ENCODE data around the gene ELMO3.

Gene ELMO3

GRCh38 chr16:67226804-67227566 is 28.1 kb downstream of the ELMO3 start, which contains the start of gene TMEM208 (continued):
- no peak for TF ChIP-seq ZNF280D (tag by site-specific recombination; IDR thresholded peaks at IDR 0.05)
- no peak for TF ChIP-seq ZNF48 (tag by site-specific recombination; IDR thresholded peaks at IDR 0.05)
- TF ChIP-seq SP7 (tag by site-specific recombination; IDR thresholded peaks at IDR 0.05), result peak; percentile 72
- no peak for TF ChIP-seq ZNF394 (tag by site-specific recombination; IDR thresholded peaks at IDR 0.05; ENCODE audit: borderline replicate concordance)
- TF ChIP-seq PRDM1 (tag by site-specific recombination; IDR thresholded peaks at IDR 0.05), result no peak
- no peak for TF ChIP-seq ZNF280C (tag by site-specific recombination; IDR thresholded peaks at IDR 0.05)
- no peak for TF ChIP-seq ZNF184 (tag by site-specific recombination; IDR thresholded peaks at IDR 0.05)
- peak; percentile 97 for TF ChIP-seq ZBTB17 (tag by site-specific recombination; IDR thresholded peaks at IDR 0.05)
- TF ChIP-seq ZNF132 (tag by site-specific recombination; IDR thresholded peaks at IDR 0.05; ENCODE audit: borderline replicate concordance), result no peak
- peak; percentile 56; the same call in 1 of the 2 replicates for TF ChIP-seq ZNF561 (tag by site-specific recombination; IDR thresholded peaks at IDR 0.05; ENCODE audit: borderline replicate concordance)
- no peak for TF ChIP-seq ZNF707 (tag by site-specific recombination; IDR thresholded peaks at IDR 0.05)
- TF ChIP-seq GLIS1 (tag by site-specific recombination; IDR thresholded peaks at IDR 0.05), result no peak
- no peak for TF ChIP-seq ATF2 (tag by site-specific recombination; IDR thresholded peaks at IDR 0.05; ENCODE audit: low read depth)
- peak; percentile 99 for TF ChIP-seq ZXDB (tag by site-specific recombination; IDR thresholded peaks at IDR 0.05)
- TF ChIP-seq YY2 (tag by site-specific recombination; IDR thresholded peaks at IDR 0.05), result peak; percentile 96
- TF ChIP-seq ZNF555 (tag by site-specific recombination; conservative IDR thresholded peaks at IDR 0.05), result no peak
- TF ChIP-seq KLF9 (tag by site-specific recombination; IDR thresholded peaks at IDR 0.05; ENCODE audit: low read depth), result peak; percentile 88
- TF ChIP-seq ZSCAN23 (tag by site-specific recombination; IDR thresholded peaks at IDR 0.05), result no peak
- no peak; the same call in 1 of the 2 replicates for TF ChIP-seq KLF10 (tag by site-specific recombination; IDR thresholded peaks at IDR 0.05)
- no peak for TF ChIP-seq ZNF596 (tag by site-specific recombination; IDR thresholded peaks at IDR 0.05)
- TF ChIP-seq FEZF1 (tag by site-specific recombination; IDR thresholded peaks at IDR 0.05), result no peak
- TF ChIP-seq ZNF776 (tag by site-specific recombination; IDR thresholded peaks at IDR 0.05; ENCODE audit: borderline replicate concordance), result peak; percentile 100
- no peak for TF ChIP-seq ZNF26 (tag by site-specific recombination; IDR thresholded peaks at IDR 0.05)
- no peak for TF ChIP-seq REPIN1 (tag by site-specific recombination; IDR thresholded peaks at IDR 0.05; ENCODE audit: low read depth)
- no peak for TF ChIP-seq ZNF510 (tag by site-specific recombination; IDR thresholded peaks at IDR 0.05; ENCODE audit: insufficient replicate concordance)
- peak; percentile 81; the same call in 1 of the 2 replicates for TF ChIP-seq ZBTB21 (tag by site-specific recombination; IDR thresholded peaks at IDR 0.05)
- TF ChIP-seq SALL2 (tag by site-specific recombination; IDR thresholded peaks at IDR 0.05; ENCODE audit: borderline replicate concordance), result no peak
- TF ChIP-seq ZNF404 (tag by site-specific recombination; IDR thresholded peaks at IDR 0.05), result no peak
- TF ChIP-seq ZNF362 (tag by site-specific recombination; IDR thresholded peaks at IDR 0.05), result no peak
- peak; percentile 32; the same call in 1 of the 2 replicates for TF ChIP-seq PBX3 (CRISPR knock-in tag; IDR thresholded peaks at IDR 0.05)
